ENCODE results near the gene CIB2. TPM values are rescaled to one million over a fixed set of nuclear protein-coding genes. Genes with fewer than 3 reads are reported as not detected.

Gene CIB2
- polyA plus RNA-seq, 2 of the 4 experiments (the other 2 are of a cell fraction): 21.2 to 25.3 TPM

- CTCF ChIA-PET: interaction anchor here (0.5 to 11.5 kb wide), 83 partner anchors 9 to 641 kb away, joined by 3 to 265 read pairs (median 5); partner anchors contain the start of genes CIB2, IDH3A, SH2D7 and TBC1D2B
- peak; percentile 39 for FAIRE-seq
- WGBS (ENCODE audit: missing lambda C conversion rate): 36% methylated on average over 8 of the region's 11 CpGs
Observed at GRCh38 chr15:78108300-78109084, 22.8 kb downstream of the CIB2 start.

GRCh38 chr15:78107471-78107870, 23.8 kb downstream of the CIB2 start:
- POLR2A ChIA-PET: no interaction called here
- CTCF ChIA-PET: interaction anchor here (0.6 to 11.5 kb wide), 40 partner anchors 9 to 311 kb away, joined by 3 to 265 read pairs (median 10); partner anchors contain the start of genes CIB2, IDH3A, SH2D7 and TBC1D2B
- no peak for FAIRE-seq
- DNase-seq (ENCODE audit: low read depth in 1 of 2, low spot score in 1 of 2): no peak
- Histone ChIP-seq H3K4me3 (no peak overlapping the region), H3K9me3 (no peaks in the 10 kb centered on the region), H3K4me1 (no peaks in the 10 kb centered on the region), H3K27ac (no peak overlapping the region), H3K4me2 (no peak overlapping the region)
- TF ChIP-seq, protein P1, sequence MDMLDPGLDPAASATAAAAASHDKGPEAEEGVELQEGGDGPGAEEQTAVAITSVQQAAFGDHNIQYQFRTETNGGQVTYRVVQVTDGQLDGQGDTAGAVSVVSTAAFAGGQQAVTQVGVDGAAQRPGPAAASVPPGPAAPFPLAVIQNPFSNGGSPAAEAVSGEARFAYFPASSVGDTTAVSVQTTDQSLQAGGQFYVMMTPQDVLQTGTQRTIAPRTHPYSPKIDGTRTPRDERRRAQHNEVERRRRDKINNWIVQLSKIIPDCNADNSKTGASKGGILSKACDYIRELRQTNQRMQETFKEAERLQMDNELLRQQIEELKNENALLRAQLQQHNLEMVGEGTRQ (IDR thresholded peaks at IDR 0.05): no peak
- TF ChIP-seq, protein P2, sequence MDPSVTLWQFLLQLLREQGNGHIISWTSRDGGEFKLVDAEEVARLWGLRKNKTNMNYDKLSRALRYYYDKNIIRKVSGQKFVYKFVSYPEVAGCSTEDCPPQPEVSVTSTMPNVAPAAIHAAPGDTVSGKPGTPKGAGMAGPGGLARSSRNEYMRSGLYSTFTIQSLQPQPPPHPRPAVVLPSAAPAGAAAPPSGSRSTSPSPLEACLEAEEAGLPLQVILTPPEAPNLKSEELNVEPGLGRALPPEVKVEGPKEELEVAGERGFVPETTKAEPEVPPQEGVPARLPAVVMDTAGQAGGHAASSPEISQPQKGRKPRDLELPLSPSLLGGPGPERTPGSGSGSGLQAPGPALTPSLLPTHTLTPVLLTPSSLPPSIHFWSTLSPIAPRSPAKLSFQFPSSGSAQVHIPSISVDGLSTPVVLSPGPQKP (IDR thresholded peaks at IDR 0.05; ENCODE audit: low read depth, low read length): no peak
- TF ChIP-seq ZSCAN20 (CRISPR knock-in tag; IDR thresholded peaks at IDR 0.05): no peak
- TF ChIP-seq EHF (CRISPR knock-in tag; IDR thresholded peaks at IDR 0.05): no peak
- no peak for TF ChIP-seq JUNB (IDR thresholded peaks at IDR 0.05)
- TF ChIP-seq, protein P3, sequence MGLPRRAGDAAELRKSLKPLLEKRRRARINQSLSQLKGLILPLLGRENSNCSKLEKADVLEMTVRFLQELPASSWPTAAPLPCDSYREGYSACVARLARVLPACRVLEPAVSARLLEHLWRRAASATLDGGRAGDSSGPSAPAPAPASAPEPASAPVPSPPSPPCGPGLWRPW (IDR thresholded peaks at IDR 0.05): no peak
- no peak for TF ChIP-seq PHF8 (IDR thresholded peaks at IDR 0.05; ENCODE audit: borderline replicate concordance, low read depth)
- TF ChIP-seq MAZ (IDR thresholded peaks at IDR 0.05; ENCODE audit: borderline replicate concordance, low read depth, low read length): no peak
- no peak for TF ChIP-seq CHD4 (IDR thresholded peaks at IDR 0.05; ENCODE audit: borderline replicate concordance)
- no peak for TF ChIP-seq RFX5 (IDR thresholded peaks at IDR 0.05)
- no peak for TF ChIP-seq TP53 (CRISPR knock-in tag; IDR thresholded peaks at IDR 0.05)
- no peak for TF ChIP-seq RCOR1 (IDR thresholded peaks at IDR 0.05; ENCODE audit: low read depth, low read length)
- no peak for TF ChIP-seq NR3C1 (IDR thresholded peaks at IDR 0.05)
- 93% methylated on average over 8 of the region's 8 CpGs for WGBS (ENCODE audit: missing lambda C conversion rate)
- ATAC-seq: no peak

More at GRCh38 chr15:78108300-78109084, 22.8 kb downstream of the CIB2 start:
- Histone ChIP-seq H3K4me1 (no peaks in the 10 kb centered on the region), H3K4me3 (no peak overlapping the region), H3K9me3 (no peaks in the 10 kb centered on the region), H3K4me2 (no peak overlapping the region), H3K27ac (no peak overlapping the region)
- POLR2A ChIA-PET: no interaction called here
- DNase-seq (ENCODE audit: low read depth in 1 of 2, low spot score in 1 of 2) (peak; percentile 89 to 98), ATAC-seq (peak; percentile 85 to 96)
- TF ChIP-seq SMC3 (IDR thresholded peaks at IDR 0.05): peak; percentile 99
- no peak for TF ChIP-seq CEBPB (IDR thresholded peaks at IDR 0.05)
- TF ChIP-seq MAX (IDR thresholded peaks at IDR 0.05): peak; percentile 18; the same call in 1 of the 2 replicates
- no peak for TF ChIP-seq POLR2AphosphoS2 (conservative IDR thresholded peaks at IDR 0.05; ENCODE audit: low read length)
- no peak for TF ChIP-seq NFE2L2 (conservative IDR thresholded peaks at IDR 0.05; ENCODE audit: low read length)
- no peak for TF ChIP-seq FOSB (CRISPR knock-in tag; IDR thresholded peaks at IDR 0.05)
- TF ChIP-seq, protein P4, sequence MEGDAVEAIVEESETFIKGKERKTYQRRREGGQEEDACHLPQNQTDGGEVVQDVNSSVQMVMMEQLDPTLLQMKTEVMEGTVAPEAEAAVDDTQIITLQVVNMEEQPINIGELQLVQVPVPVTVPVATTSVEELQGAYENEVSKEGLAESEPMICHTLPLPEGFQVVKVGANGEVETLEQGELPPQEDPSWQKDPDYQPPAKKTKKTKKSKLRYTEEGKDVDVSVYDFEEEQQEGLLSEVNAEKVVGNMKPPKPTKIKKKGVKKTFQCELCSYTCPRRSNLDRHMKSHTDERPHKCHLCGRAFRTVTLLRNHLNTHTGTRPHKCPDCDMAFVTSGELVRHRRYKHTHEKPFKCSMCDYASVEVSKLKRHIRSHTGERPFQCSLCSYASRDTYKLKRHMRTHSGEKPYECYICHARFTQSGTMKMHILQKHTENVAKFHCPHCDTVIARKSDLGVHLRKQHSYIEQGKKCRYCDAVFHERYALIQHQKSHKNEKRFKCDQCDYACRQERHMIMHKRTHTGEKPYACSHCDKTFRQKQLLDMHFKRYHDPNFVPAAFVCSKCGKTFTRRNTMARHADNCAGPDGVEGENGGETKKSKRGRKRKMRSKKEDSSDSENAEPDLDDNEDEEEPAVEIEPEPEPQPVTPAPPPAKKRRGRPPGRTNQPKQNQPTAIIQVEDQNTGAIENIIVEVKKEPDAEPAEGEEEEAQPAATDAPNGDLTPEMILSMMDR (IDR thresholded peaks at IDR 0.05): peak; percentile 99
- TF ChIP-seq PHF8 (IDR thresholded peaks at IDR 0.05; ENCODE audit: borderline replicate concordance, low read depth): no peak
- TF ChIP-seq NPAS2 (CRISPR knock-in tag; IDR thresholded peaks at IDR 0.05; ENCODE audit: borderline replicate concordance): no peak
- peak; percentile 92 to 95 for TF ChIP-seq RAD21 (conservative IDR thresholded peaks at IDR 0.05 in 1 of 2, IDR thresholded peaks at IDR 0.05 in 1 of 2)
- TF ChIP-seq BHLHE40 (IDR thresholded peaks at IDR 0.05; ENCODE audit: low read depth, low read length): no peak
- no peak for TF ChIP-seq CBX8 (IDR thresholded peaks at IDR 0.05)
- no peak for TF ChIP-seq KDM1A (IDR thresholded peaks at IDR 0.05; ENCODE audit: low read depth)
- no peak for TF ChIP-seq EP300 (IDR thresholded peaks at IDR 0.05)
- TF ChIP-seq ZSCAN20 (CRISPR knock-in tag; IDR thresholded peaks at IDR 0.05): no peak
- TF ChIP-seq HOXB13 (CRISPR knock-in tag; IDR thresholded peaks at IDR 0.05; ENCODE audit: low read depth): no peak

Data from A549 (cell line).